WTC11 (cell line): ENCODE results near the gene ATOSB. TPM values are rescaled to one million over a fixed set of nuclear protein-coding genes. Genes with fewer than 3 reads are reported as not detected.

Source experiments
- ATAC-seq: fragments of 200-7000 bp; cut with Tn5 transposase; 2 replicates; pipeline ENCODE4 v1.10.0; 2021; ENCODE audit warnings: mild to moderate bottlenecking, moderate library complexity
- CTCF ChIA-PET: fragments of 300-600 bp; sonication (Branson Sonifier 250); formaldehyde crosslinking; loops from one replicate; lab custom pipeline; 2021; ENCODE audit warnings: antibody characterized with exemption; lab: Charles Lee
- POLR2A ChIA-PET: fragments of 350-600 bp; sonication (Branson Sonifier 250); formaldehyde crosslinking; loops from one replicate; lab custom pipeline; 2021; ENCODE audit warnings: antibody characterized with exemption; lab: Charles Lee
- DNase-seq: peaks from one replicate; pipeline ENCODE4 v3.0.0; 2021; ENCODE audit warnings: low spot score
- H3K27ac Mint-ChIP-seq: 2 replicates; pipeline ENCODE4 v1.8.0; 2021; ENCODE audit warnings: mixed read lengths
- H3K27me3 Mint-ChIP-seq: 2 replicates; pipeline ENCODE4 v1.8.0; 2021; ENCODE audit warnings: low read depth, mild to moderate bottlenecking, moderate library complexity, mixed read lengths
- H3K36me3 Mint-ChIP-seq: 2 replicates; pipeline ENCODE4 v1.8.0; 2021; ENCODE audit warnings: mixed read lengths
- H3K4me1 Mint-ChIP-seq: 2 replicates; pipeline ENCODE4 v1.8.0; 2022; ENCODE audit warnings: mixed read lengths
- H3K4me3 Mint-ChIP-seq: 2 replicates; pipeline ENCODE4 v1.8.0; 2021; ENCODE audit warnings: mild to moderate bottlenecking, moderate library complexity, mixed read lengths
- H3K9me3 Mint-ChIP-seq: 2 replicates; pipeline ENCODE4 v1.8.0; 2021; ENCODE audit warnings: mixed read lengths
- ATF6 ChIP-seq: sonication (generic); formaldehyde crosslinking; IDR thresholded peaks from 2 replicates; pipeline ENCODE4 v1.8.1; 2023; ENCODE audit warnings: mild to moderate bottlenecking, missing genetic modification reagents
- CBFB ChIP-seq: sonication (generic); formaldehyde crosslinking; IDR thresholded peaks from 2 replicates; pipeline ENCODE4 v1.8.1; 2022; ENCODE audit warnings: mild to moderate bottlenecking, low read depth, missing genetic modification reagents
- CREB1 ChIP-seq: sonication (generic); formaldehyde crosslinking; IDR thresholded peaks from 2 replicates; pipeline ENCODE4 v1.8.0; 2023; ENCODE audit warnings: mild to moderate bottlenecking, missing genetic modification reagents
- CTCF ChIP-seq: fragments of 200-600 bp; IDR thresholded peaks from 2 replicates; pipeline ENCODE4 v1.8.0; 2022; ENCODE audit warnings: antibody characterized with exemption
- ESRRA ChIP-seq: sonication (generic); formaldehyde crosslinking; IDR thresholded peaks from 2 replicates; pipeline ENCODE4 v1.8.1; 2022; ENCODE audit warnings: mild to moderate bottlenecking, missing genetic modification reagents, borderline replicate concordance
- ETV6 ChIP-seq: sonication (generic); formaldehyde crosslinking; IDR thresholded peaks from 2 replicates; pipeline ENCODE4 v1.8.1; 2022; ENCODE audit warnings: mild to moderate bottlenecking, missing genetic modification reagents
- FOXK1 ChIP-seq: sonication (generic); formaldehyde crosslinking; IDR thresholded peaks from 2 replicates; pipeline ENCODE4 v1.8.0; 2022; ENCODE audit warnings: mild to moderate bottlenecking, moderate library complexity, missing genetic modification reagents
- HMGA2 ChIP-seq: fragments of 250-450 bp; sonication (Bioruptor Pico); IDR thresholded peaks from 2 replicates; pipeline ENCODE4 v1.4.0; 2021; ENCODE audit warnings: mild to moderate bottlenecking, moderate library complexity
- JUN ChIP-seq: sonication (generic); formaldehyde crosslinking; IDR thresholded peaks from 2 replicates; pipeline ENCODE4 v1.8.0; 2023; ENCODE audit warnings: mild to moderate bottlenecking, missing genetic modification reagents
- SMAD3 ChIP-seq: sonication (generic); formaldehyde crosslinking; IDR thresholded peaks from 2 replicates; pipeline ENCODE4 v1.8.0; 2022; ENCODE audit warnings: missing genetic modification reagents, mild to moderate bottlenecking, borderline replicate concordance
- STAT6 ChIP-seq: sonication (generic); formaldehyde crosslinking; conservative IDR thresholded peaks from 2 replicates; pipeline ENCODE4 v1.8.1; 2023; ENCODE audit warnings: mild to moderate bottlenecking, low read depth, missing genetic modification reagents, moderate library complexity
- TP53 ChIP-seq: sonication (generic); formaldehyde crosslinking; IDR thresholded peaks from 2 replicates; pipeline ENCODE4 v1.8.1; 2023; ENCODE audit warnings: mild to moderate bottlenecking, missing genetic modification reagents
- USF1 ChIP-seq: sonication (generic); formaldehyde crosslinking; IDR thresholded peaks from 2 replicates; pipeline ENCODE4 v1.8.0; 2022; ENCODE audit warnings: mild to moderate bottlenecking, missing genetic modification reagents
- ZNF416 ChIP-seq: fragments of 250-450 bp; sonication (Bioruptor Pico); IDR thresholded peaks from 2 replicates; pipeline ENCODE4 v1.9.0; 2021; ENCODE audit warnings: mild to moderate bottlenecking, inconsistent platforms
- ZNF423 ChIP-seq: fragments of 250-450 bp; sonication (Bioruptor Pico); IDR thresholded peaks from 2 replicates; pipeline ENCODE4 v2.1.2; 2022; ENCODE audit warnings: mild to moderate bottlenecking, moderate library complexity
- ZNF512 ChIP-seq: sonication (generic); formaldehyde crosslinking; IDR thresholded peaks from 2 replicates; pipeline ENCODE4 v1.8.1; 2022; ENCODE audit warnings: missing genetic modification reagents, borderline replicate concordance
- total RNA-seq: library from RNA; stranded (reverse); gene quantifications from 3 replicates; pipeline ENCODE4 v1.2.3, GENCODE V29; 2021

ATOSB gene
- total RNA-seq, 1 experiment from 2014 or later, result 8.7 TPM

GRCh38 chr9:35134920-35135319 is 19.3 kb upstream of the ATOSB start:
- ATAC-seq (no peak), DNase-seq (no peak)
- no peaks in the 10 kb centered on the region for H3K4me1 Mint-ChIP-seq
- peaks cover 24% of the 10 kb centered on the region for H3K36me3 Mint-ChIP-seq
- POLR2A ChIA-PET, result no interaction called here
- H3K27ac Mint-ChIP-seq, result no peak overlapping the region
- CTCF ChIA-PET, result interaction anchor here (2.0 kb wide), 1 partner anchor 19 kb away, joined by 6 read pairs; the partner anchor contains the start of gene ATOSB
- TF ChIP-seq ZNF423, result no peak
- TF ChIP-seq TP53, result no peak
- TF ChIP-seq ETV6 (CRISPR knock-in tag), result no peak
- no peak for TF ChIP-seq ZNF512
- no peak for TF ChIP-seq ZNF416 (CRISPR knock-in tag)
- no peak for TF ChIP-seq CBFB (CRISPR knock-in tag)
- no peak for TF ChIP-seq ESRRA
- no peak for TF ChIP-seq JUN (CRISPR knock-in tag)
- no peak for TF ChIP-seq CREB1 (CRISPR knock-in tag)
- TF ChIP-seq USF1 (CRISPR knock-in tag), result no peak
- TF ChIP-seq HMGA2 (CRISPR knock-in tag), result no peak
- no peak for TF ChIP-seq ATF6 (CRISPR knock-in tag)
- no peak for TF ChIP-seq FOXK1
- H3K4me3 Mint-ChIP-seq, result no peak overlapping the region
- H3K9me3 Mint-ChIP-seq, result peaks cover 45% of the 10 kb centered on the region
- H3K27me3 Mint-ChIP-seq, result peaks cover 3% of the 10 kb centered on the region; the same call in 1 of the 2 replicates

GRCh38 chr9:35116898-35117551 is 1.4 kb upstream of the ATOSB start:
- ATAC-seq (peak; percentile 34), DNase-seq (peak; percentile 92)
- H3K9me3 Mint-ChIP-seq, result no peaks in the 10 kb centered on the region
- TF ChIP-seq CTCF, result peak; percentile 69
- no peak for TF ChIP-seq ZNF512
- no peak for TF ChIP-seq SMAD3 (CRISPR knock-in tag)
- TF ChIP-seq ETV6 (CRISPR knock-in tag), result peak; percentile 53; the same call in 1 of the 2 replicates
- TF ChIP-seq STAT6 (CRISPR knock-in tag), result no peak
- H3K4me1 Mint-ChIP-seq, result peaks cover 28% of the 10 kb centered on the region
- peak overlapping the region; percentile 98 for H3K4me3 Mint-ChIP-seq
- no peaks in the 10 kb centered on the region for H3K27me3 Mint-ChIP-seq
- H3K27ac Mint-ChIP-seq, result peak overlapping the region; percentile 96
- CTCF ChIA-PET, result interaction anchor here (0.7 to 3.4 kb wide), 30 partner anchors 10 to 437 kb away, joined by 3 to 77 read pairs (median 4); partner anchors contain the start of genes PIGO, RUSC2, STOML2 and UNC13B
- H3K36me3 Mint-ChIP-seq, result no peaks in the 10 kb centered on the region
- POLR2A ChIA-PET, result interaction anchor here (1.5 kb wide), 1 partner anchor 46 kb away, joined by 5 read pairs; no protein-coding TSS in a partner anchor
